ENCODE measurements around the gene SETBP1. TPM values are rescaled to one million over a fixed set of nuclear protein-coding genes. Genes with fewer than 3 reads are reported as not detected.

Gene SETBP1
- 0.08 and 0.33 TPM in 2 replicates for total RNA-seq (2014; rRNA removed; shearing (Covaris generic))

- DNase-seq (ENCODE audit: low spot score), result no peak
Measured at GRCh38 chr18:44680273-44681075, at the start of gene SETBP1. SETBP1 (plus strand) TSS chr18:44680888; CDS start chr18:44701347, 20,459 bp downstream.

GRCh38 chr18:44632469-44633145 is 48.1 kb upstream of the SETBP1 start:
- DNase-seq (ENCODE audit: low spot score), result no peak

- DNase-seq (ENCODE audit: low spot score), result no peak
Measured at GRCh38 chr18:44635546-44635945, 45.1 kb upstream of the SETBP1 start.

- DNase-seq (ENCODE audit: low spot score), result no peak
Measured at GRCh38 chr18:44636241-44636640, 44.4 kb upstream of the SETBP1 start.

- no peak for DNase-seq (ENCODE audit: low spot score)
Measured at GRCh38 chr18:44637210-44638033, 43.3 kb upstream of the SETBP1 start.

GRCh38 chr18:44638034-44638540 is 42.6 kb upstream of the SETBP1 start:
- DNase-seq (ENCODE audit: low spot score), result no peak

- DNase-seq (ENCODE audit: low spot score), result no peak
Measured at GRCh38 chr18:44638811-44639210, 41.9 kb upstream of the SETBP1 start.

GRCh38 chr18:44643004-44643403 is 37.7 kb upstream of the SETBP1 start:
- no peak for DNase-seq (ENCODE audit: low spot score)

- no peak for DNase-seq (ENCODE audit: low spot score)
Measured at GRCh38 chr18:44651478-44651877, 29.2 kb upstream of the SETBP1 start.

GRCh38 chr18:44651918-44652572 is 28.6 kb upstream of the SETBP1 start:
- no peak for DNase-seq (ENCODE audit: low spot score)

GRCh38 chr18:44652722-44653121 is 28.0 kb upstream of the SETBP1 start:
- no peak for DNase-seq (ENCODE audit: low spot score)

GRCh38 chr18:44654573-44654972 is 26.1 kb upstream of the SETBP1 start:
- no peak for DNase-seq (ENCODE audit: low spot score)

GRCh38 chr18:44655435-44655834 is 25.3 kb upstream of the SETBP1 start:
- DNase-seq (ENCODE audit: low spot score), result no peak

- no peak for DNase-seq (ENCODE audit: low spot score)
Measured at GRCh38 chr18:44659771-44660170, 20.9 kb upstream of the SETBP1 start.

- no peak for DNase-seq (ENCODE audit: low spot score)
Measured at GRCh38 chr18:44668270-44668975, 12.3 kb upstream of the SETBP1 start.

GRCh38 chr18:44671914-44672313 is 8.8 kb upstream of the SETBP1 start:
- no peak for DNase-seq (ENCODE audit: low spot score)

GRCh38 chr18:44672506-44672905 is 8.2 kb upstream of the SETBP1 start:
- no peak for DNase-seq (ENCODE audit: low spot score)

- no peak for DNase-seq (ENCODE audit: low spot score)
Measured at GRCh38 chr18:44673256-44673880, 7.3 kb upstream of the SETBP1 start.

GRCh38 chr18:44677933-44678332 is 2.8 kb upstream of the SETBP1 start:
- no peak for DNase-seq (ENCODE audit: low spot score)

GRCh38 chr18:44678725-44679055 is 2.0 kb upstream of the SETBP1 start:
- no peak for DNase-seq (ENCODE audit: low spot score)
